ENCODE measurements around the gene GPR161.

DNA sequence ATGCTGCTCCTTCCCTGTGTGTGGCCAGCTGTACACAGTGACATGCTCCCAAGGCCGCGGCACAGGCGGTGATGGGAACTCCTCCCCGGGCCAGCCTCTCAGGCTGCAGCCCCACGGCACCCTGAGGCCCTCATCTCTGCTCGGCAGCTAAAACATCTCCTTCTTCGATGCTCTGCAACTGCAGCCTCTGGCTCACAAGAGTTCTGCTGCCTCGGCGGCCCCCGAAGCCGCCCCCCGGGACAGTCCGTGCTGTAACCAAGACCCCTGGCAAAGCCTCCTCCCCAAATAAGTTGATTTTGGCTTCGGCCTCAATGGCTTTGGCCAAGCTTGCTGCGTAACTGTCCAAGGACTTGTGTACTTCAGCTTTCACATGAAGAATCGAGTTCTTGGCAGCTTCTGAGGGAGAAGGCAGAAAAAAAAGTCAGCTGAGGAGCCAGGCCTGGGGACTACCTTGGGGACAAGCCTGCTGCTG is 51.3 kb downstream of the GPR161 start:
- no peak for TF ChIP-seq POLR2A (IDR thresholded peaks at IDR 0.05)
- TF ChIP-seq, protein P1, sequence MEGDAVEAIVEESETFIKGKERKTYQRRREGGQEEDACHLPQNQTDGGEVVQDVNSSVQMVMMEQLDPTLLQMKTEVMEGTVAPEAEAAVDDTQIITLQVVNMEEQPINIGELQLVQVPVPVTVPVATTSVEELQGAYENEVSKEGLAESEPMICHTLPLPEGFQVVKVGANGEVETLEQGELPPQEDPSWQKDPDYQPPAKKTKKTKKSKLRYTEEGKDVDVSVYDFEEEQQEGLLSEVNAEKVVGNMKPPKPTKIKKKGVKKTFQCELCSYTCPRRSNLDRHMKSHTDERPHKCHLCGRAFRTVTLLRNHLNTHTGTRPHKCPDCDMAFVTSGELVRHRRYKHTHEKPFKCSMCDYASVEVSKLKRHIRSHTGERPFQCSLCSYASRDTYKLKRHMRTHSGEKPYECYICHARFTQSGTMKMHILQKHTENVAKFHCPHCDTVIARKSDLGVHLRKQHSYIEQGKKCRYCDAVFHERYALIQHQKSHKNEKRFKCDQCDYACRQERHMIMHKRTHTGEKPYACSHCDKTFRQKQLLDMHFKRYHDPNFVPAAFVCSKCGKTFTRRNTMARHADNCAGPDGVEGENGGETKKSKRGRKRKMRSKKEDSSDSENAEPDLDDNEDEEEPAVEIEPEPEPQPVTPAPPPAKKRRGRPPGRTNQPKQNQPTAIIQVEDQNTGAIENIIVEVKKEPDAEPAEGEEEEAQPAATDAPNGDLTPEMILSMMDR (IDR thresholded peaks at IDR 0.05), result no peak
- TF ChIP-seq EP300 (IDR thresholded peaks at IDR 0.05), result peak in 1 of 2 donors; percentile 62

All from tibial nerve (tissue), 4 donors.